SK-N-SH treated with all-trans-retinoic acid at 6 μM for 48 hours (cell line): ENCODE results near the gene RGL4.

Experiments used
- ATAC-seq: fragments of 200-7000 bp; cut with Tn5 transposase; 3 replicates; pipeline ENCODE4 v1.9.1; 2020; ENCODE audit warnings: mild to moderate bottlenecking, moderate library complexity
- ARNTL ChIP-seq: fragments of 450-650 bp; formaldehyde crosslinking; IDR thresholded peaks from 2 replicates; pipeline ENCODE4 v1.5.0; 2020; ENCODE audit warnings: low read depth, mild to moderate bottlenecking, moderate library complexity, borderline replicate concordance
- BACH2 ChIP-seq: fragments of 250-450 bp; sonication (Bioruptor Pico); IDR thresholded peaks from 2 replicates; pipeline ENCODE4 v1.9.0; 2021; ENCODE audit warnings: mild to moderate bottlenecking, borderline replicate concordance
- CREB5 ChIP-seq: fragments of 250-450 bp; sonication (Bioruptor Pico); IDR thresholded peaks from 2 replicates; pipeline ENCODE4 v1.5.1; 2020; ENCODE audit warnings: low read depth, mild to moderate bottlenecking, moderate library complexity
- CSDC2 ChIP-seq: fragments of 250-450 bp; sonication (Bioruptor Pico); IDR thresholded peaks from 2 replicates; pipeline ENCODE4 v1.5.0; 2020; ENCODE audit warnings: mild to moderate bottlenecking, moderate library complexity
- ESRRG ChIP-seq: fragments of 250-450 bp; sonication (Bioruptor Pico); IDR thresholded peaks from 2 replicates; pipeline ENCODE4 v1.6.1; 2021; ENCODE audit warnings: mild to moderate bottlenecking
- GLIS3 ChIP-seq: fragments of 250-450 bp; sonication (Bioruptor Pico); IDR thresholded peaks from 2 replicates; pipeline ENCODE4 v1.5.0; 2020; ENCODE audit warnings: mild to moderate bottlenecking, moderate library complexity
- ISL1 ChIP-seq: fragments of 250-450 bp; sonication (Bioruptor Pico); IDR thresholded peaks from 2 replicates; pipeline ENCODE4 v2.1.2; 2022; ENCODE audit warnings: mild to moderate bottlenecking, moderate library complexity
- OSR1 ChIP-seq: fragments of 250-450 bp; sonication (Bioruptor Pico); IDR thresholded peaks from 2 replicates; pipeline ENCODE4 v1.8.0; 2022; ENCODE audit warnings: moderate library complexity, mild to moderate bottlenecking, inconsistent platforms
- PPARA ChIP-seq: fragments of 250-450 bp; sonication (Bioruptor Pico); IDR thresholded peaks from 2 replicates; pipeline ENCODE4 v1.5.0; 2020; ENCODE audit warnings: mild to moderate bottlenecking, borderline replicate concordance
- RARB ChIP-seq: fragments of 250-450 bp; sonication (Bioruptor Pico); IDR thresholded peaks from 2 replicates; pipeline ENCODE4 v1.8.0; 2021; ENCODE audit warnings: mild to moderate bottlenecking, moderate library complexity
- SNAI2 ChIP-seq: fragments of 250-450 bp; sonication (Bioruptor Pico); IDR thresholded peaks from 2 replicates; pipeline ENCODE4 v1.5.0; 2020; ENCODE audit warnings: mild to moderate bottlenecking, moderate library complexity
- TCF4 ChIP-seq: fragments of 250-450 bp; sonication (Bioruptor Pico); IDR thresholded peaks from 2 replicates; pipeline ENCODE4 v1.8.0; 2021; ENCODE audit warnings: mild to moderate bottlenecking, moderate library complexity, borderline replicate concordance
- TOX ChIP-seq: fragments of 250-450 bp; sonication (Bioruptor Pico); IDR thresholded peaks from 2 replicates; pipeline ENCODE4 v1.8.0; 2021; ENCODE audit warnings: mild to moderate bottlenecking, moderate library complexity, borderline replicate concordance
- ZC3H10 ChIP-seq: fragments of 250-450 bp; sonication (Bioruptor Pico); IDR thresholded peaks from 2 replicates; pipeline ENCODE4 v1.5.1; 2021; ENCODE audit warnings: mild to moderate bottlenecking, moderate library complexity
- ZFP3 ChIP-seq: fragments of 250-450 bp; sonication (Bioruptor Pico); IDR thresholded peaks from 2 replicates; pipeline ENCODE4 v1.5.0; 2020; ENCODE audit warnings: mild to moderate bottlenecking, moderate library complexity
- ZFP30 ChIP-seq: fragments of 450-650 bp; formaldehyde crosslinking; IDR thresholded peaks from 2 replicates; pipeline ENCODE4 v1.5.0; 2022; ENCODE audit warnings: mild to moderate bottlenecking, moderate library complexity
- ZNF565 ChIP-seq: fragments of 450-650 bp; formaldehyde crosslinking; conservative IDR thresholded peaks from 2 replicates; pipeline ENCODE4 v1.5.0; 2020; ENCODE audit warnings: low read depth, mild to moderate bottlenecking, moderate library complexity
- ZNF70 ChIP-seq: fragments of 450-650 bp; formaldehyde crosslinking; IDR thresholded peaks from 2 replicates; pipeline ENCODE4 v1.5.0; 2020; ENCODE audit warnings: mild to moderate bottlenecking, moderate library complexity
- ZNF8 ChIP-seq: fragments of 450-650 bp; formaldehyde crosslinking; IDR thresholded peaks from 2 replicates; pipeline ENCODE4 v1.5.0; 2020; ENCODE audit warnings: mild to moderate bottlenecking, moderate library complexity
- TF ChIP-seq, protein P1 (sequence below): fragments of 250-450 bp; sonication (Bioruptor Pico); IDR thresholded peaks from 2 replicates; pipeline ENCODE4 v1.5.0; 2020; ENCODE audit warnings: mild to moderate bottlenecking, moderate library complexity
- TF ChIP-seq, protein P2 (sequence below): fragments of 250-450 bp; sonication (Bioruptor Pico); IDR thresholded peaks from 2 replicates; pipeline ENCODE4 v1.5.1; 2021; ENCODE audit warnings: mild to moderate bottlenecking, moderate library complexity
- TF ChIP-seq, protein P3 (sequence below): fragments of 250-450 bp; sonication (Bioruptor Pico); IDR thresholded peaks from 2 replicates; pipeline ENCODE4 v1.8.0; 2021; ENCODE audit warnings: low read depth, mild to moderate bottlenecking, moderate library complexity, borderline replicate concordance

Gene RGL4

DNA sequence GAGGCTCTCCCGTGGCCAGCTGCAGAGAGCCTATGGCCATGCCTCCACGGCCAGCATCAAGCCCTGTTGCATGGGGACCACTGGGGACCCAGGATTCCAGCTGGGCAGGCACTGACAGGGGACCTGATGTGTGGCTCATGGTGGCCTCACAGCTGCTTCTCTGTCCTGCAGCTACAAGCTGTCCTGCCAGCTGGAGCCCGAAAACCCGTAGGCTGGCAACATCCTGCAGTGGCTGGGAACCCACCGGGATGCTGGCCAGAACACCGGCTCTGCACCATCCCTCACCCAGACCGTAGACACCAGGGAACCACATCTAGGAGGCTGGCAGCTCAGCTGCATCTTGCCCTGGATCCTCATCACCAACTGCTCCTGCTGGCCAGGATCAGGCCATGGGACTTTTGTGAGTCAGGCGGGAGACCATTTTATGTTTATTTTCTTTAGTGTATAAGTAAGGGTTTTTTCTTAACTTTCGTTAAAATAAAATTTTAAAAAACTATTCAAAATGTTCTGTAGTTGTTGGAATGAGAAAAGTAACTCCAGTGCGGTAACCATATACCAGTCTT is 7.9 kb downstream of the RGL4 start:
- no peak for ATAC-seq
- no peak for TF ChIP-seq TOX
- no peak for TF ChIP-seq ZNF8 (CRISPR knock-in tag)
- TF ChIP-seq ZFP3 (CRISPR knock-in tag) = no peak
- no peak for TF ChIP-seq ZFP30 (CRISPR knock-in tag)
- TF ChIP-seq, protein P1, sequence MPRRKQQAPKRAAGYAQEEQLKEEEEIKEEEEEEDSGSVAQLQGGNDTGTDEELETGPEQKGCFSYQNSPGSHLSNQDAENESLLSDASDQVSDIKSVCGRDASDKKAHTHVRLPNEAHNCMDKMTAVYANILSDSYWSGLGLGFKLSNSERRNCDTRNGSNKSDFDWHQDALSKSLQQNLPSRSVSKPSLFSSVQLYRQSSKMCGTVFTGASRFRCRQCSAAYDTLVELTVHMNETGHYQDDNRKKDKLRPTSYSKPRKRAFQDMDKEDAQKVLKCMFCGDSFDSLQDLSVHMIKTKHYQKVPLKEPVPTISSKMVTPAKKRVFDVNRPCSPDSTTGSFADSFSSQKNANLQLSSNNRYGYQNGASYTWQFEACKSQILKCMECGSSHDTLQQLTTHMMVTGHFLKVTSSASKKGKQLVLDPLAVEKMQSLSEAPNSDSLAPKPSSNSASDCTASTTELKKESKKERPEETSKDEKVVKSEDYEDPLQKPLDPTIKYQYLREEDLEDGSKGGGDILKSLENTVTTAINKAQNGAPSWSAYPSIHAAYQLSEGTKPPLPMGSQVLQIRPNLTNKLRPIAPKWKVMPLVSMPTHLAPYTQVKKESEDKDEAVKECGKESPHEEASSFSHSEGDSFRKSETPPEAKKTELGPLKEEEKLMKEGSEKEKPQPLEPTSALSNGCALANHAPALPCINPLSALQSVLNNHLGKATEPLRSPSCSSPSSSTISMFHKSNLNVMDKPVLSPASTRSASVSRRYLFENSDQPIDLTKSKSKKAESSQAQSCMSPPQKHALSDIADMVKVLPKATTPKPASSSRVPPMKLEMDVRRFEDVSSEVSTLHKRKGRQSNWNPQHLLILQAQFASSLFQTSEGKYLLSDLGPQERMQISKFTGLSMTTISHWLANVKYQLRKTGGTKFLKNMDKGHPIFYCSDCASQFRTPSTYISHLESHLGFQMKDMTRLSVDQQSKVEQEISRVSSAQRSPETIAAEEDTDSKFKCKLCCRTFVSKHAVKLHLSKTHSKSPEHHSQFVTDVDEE (CRISPR knock-in tag) = no peak
- no peak for TF ChIP-seq CREB5 (CRISPR knock-in tag)
- no peak for TF ChIP-seq SNAI2 (CRISPR knock-in tag)
- no peak for TF ChIP-seq ISL1 (CRISPR knock-in tag)
- TF ChIP-seq ESRRG (CRISPR knock-in tag) = no peak
- no peak for TF ChIP-seq BACH2 (CRISPR knock-in tag)
- no peak for TF ChIP-seq ZNF565 (CRISPR knock-in tag)
- TF ChIP-seq, protein P2, sequence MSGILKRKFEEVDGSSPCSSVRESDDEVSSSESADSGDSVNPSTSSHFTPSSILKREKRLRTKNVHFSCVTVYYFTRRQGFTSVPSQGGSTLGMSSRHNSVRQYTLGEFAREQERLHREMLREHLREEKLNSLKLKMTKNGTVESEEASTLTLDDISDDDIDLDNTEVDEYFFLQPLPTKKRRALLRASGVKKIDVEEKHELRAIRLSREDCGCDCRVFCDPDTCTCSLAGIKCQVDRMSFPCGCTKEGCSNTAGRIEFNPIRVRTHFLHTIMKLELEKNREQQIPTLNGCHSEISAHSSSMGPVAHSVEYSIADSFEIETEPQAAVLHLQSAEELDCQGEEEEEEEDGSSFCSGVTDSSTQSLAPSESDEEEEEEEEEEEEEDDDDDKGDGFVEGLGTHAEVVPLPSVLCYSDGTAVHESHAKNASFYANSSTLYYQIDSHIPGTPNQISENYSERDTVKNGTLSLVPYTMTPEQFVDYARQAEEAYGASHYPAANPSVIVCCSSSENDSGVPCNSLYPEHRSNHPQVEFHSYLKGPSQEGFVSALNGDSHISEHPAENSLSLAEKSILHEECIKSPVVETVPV = no peak
- TF ChIP-seq, protein P3, sequence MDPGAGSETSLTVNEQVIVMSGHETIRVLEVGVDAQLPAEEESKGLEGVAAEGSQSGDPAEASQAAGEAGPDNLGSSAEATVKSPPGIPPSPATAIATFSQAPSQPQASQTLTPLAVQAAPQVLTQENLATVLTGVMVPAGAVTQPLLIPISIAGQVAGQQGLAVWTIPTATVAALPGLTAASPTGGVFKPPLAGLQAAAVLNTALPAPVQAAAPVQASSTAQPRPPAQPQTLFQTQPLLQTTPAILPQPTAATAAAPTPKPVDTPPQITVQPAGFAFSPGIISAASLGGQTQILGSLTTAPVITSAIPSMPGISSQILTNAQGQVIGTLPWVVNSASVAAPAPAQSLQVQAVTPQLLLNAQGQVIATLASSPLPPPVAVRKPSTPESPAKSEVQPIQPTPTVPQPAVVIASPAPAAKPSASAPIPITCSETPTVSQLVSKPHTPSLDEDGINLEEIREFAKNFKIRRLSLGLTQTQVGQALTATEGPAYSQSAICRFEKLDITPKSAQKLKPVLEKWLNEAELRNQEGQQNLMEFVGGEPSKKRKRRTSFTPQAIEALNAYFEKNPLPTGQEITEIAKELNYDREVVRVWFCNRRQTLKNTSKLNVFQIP (CRISPR knock-in tag) = no peak
- no peak for TF ChIP-seq RARB (CRISPR knock-in tag)
- TF ChIP-seq CSDC2 (CRISPR knock-in tag) = no peak
- TF ChIP-seq ARNTL = no peak
- no peak for TF ChIP-seq ZNF70 (CRISPR knock-in tag)
- TF ChIP-seq ZC3H10 = no peak
- no peak for TF ChIP-seq OSR1 (CRISPR knock-in tag)
- TF ChIP-seq GLIS3 (CRISPR knock-in tag) = no peak

DNA sequence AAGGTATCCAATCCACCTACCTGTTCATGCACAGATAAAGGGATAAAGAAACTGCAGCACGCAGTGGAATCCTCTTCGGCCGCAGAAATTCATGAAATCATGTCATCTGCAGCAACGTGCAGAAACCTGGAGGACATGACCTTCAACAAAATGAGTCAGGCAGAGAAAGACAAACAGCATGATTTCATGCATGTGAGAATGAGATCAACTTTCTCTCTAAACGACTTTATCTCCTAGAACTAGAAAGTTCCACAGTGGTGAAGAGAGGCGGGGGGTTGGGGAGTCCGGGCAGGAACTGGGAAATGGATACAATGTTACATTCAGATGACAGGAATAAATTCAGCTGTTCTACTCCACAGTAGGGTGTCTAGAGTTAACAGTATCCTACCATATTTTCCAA is 9.9 kb downstream of the RGL4 start:
- TF ChIP-seq ZNF8 (CRISPR knock-in tag) (no peak), ZNF565 (CRISPR knock-in tag) (no peak), GLIS3 (CRISPR knock-in tag) (no peak), BACH2 (CRISPR knock-in tag) (no peak), ZFP30 (CRISPR knock-in tag) (no peak), TCF4 (CRISPR knock-in tag) (no peak), ZC3H10 (no peak), ARNTL (no peak), SNAI2 (CRISPR knock-in tag) (no peak), ISL1 (CRISPR knock-in tag) (no peak), PPARA (CRISPR knock-in tag) (no peak)
- TF ChIP-seq, protein P3 (CRISPR knock-in tag) = no peak
- TF ChIP-seq, protein P2 = no peak
- TF ChIP-seq, protein P1 (CRISPR knock-in tag) = no peak
- TF ChIP-seq, all 23 proteins: peak for 0
- no peak for ATAC-seq
